Spleen (tissue), 7 donors: ENCODE measurements around the gene CEP95.

Source experiments
- CTCF ChIP-seq, 11 experiments: fragments of 200-600 bp in 7 of 11; fragments of 450-650 bp in 4 of 11; sonication (generic) in 4 of 11; IDR thresholded peaks in 8 of 11; conservative IDR thresholded peaks in 3 of 11; 1 replicate in 7 of 11; 2 replicates in 4 of 11; pipeline versions ENCODE4 v1.4.0 to v1.8.0; 2016 to 2021; ENCODE audit warnings: antibody characterized with exemption in 11 of 11, inconsistent platforms in 4 of 11, mild to moderate bottlenecking in 1 of 11
- POLR2AphosphoS5 ChIP-seq, 3 donors: sonication (generic); formaldehyde crosslinking; IDR thresholded peaks; one replicate each; pipeline ENCODE4 v1.5.1; 2017; ENCODE audit warnings: antibody characterized with exemption in 3 of 3
- donor health status: DM: no; HTN: no; CAD: no; lungs with moderate emphysema.
- donor health status: DM: no; HTN: no; CAD: no.
- donor health status: DM: no; HTN: no; CAD: no.

GRCh38 chr17:64491994-64492393, 14.8 kb upstream of the CEP95 start:
- no peak for TF ChIP-seq POLR2AphosphoS5 (IDR thresholded peaks at IDR 0.05)
- no peak for TF ChIP-seq CTCF (IDR thresholded peaks at IDR 0.05 in 8 of 11, conservative IDR thresholded peaks at IDR 0.05 in 3 of 11)
